GM19372 (cell line): ENCODE data around the gene ZCCHC8.
"Not testable (repeated sequence)": the region's sequence is repeated elsewhere in the genome, so short reads cannot be mapped to it uniquely, and the experiment has no call there.

Experiments used
- ATAC-seq: cut with Tn5 transposase; IDR thresholded peaks from one replicate; pipeline ENCODE4 v1.9.1; 2021; ENCODE audit warnings: mild to moderate bottlenecking, low read depth, moderate library complexity; ENCODE audit not compliant: unreplicated experiment

Gene ZCCHC8

GRCh38 chr12:122437656-122438121, 63.0 kb downstream of the ZCCHC8 start:
- ATAC-seq, result no peak

- ATAC-seq, result no peak
Measured at GRCh38 chr12:122435186-122435585, 65.5 kb downstream of the ZCCHC8 start.

GRCh38 chr12:122429043-122429442, 71.7 kb downstream of the ZCCHC8 start:
- not testable (repeated sequence) for ATAC-seq

DNA sequence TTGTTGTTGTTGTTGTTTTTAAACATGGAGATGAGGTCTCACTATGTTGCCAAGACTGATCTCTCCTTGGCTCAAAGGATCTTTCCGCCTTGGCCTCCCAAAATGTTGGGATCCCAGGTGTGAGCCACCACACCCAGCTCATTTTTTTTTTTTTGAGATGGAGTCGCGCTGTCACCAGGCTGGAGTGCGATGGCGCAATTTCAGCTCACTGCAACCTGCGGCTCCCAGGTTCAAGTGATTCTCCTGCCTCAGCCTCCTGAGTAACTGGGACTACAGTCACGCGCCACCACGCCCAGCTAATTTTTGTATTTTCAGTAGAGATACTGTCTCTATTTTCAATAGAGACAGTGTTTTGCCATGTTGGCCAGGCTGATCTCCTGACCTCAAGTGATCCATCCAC, 73.3 kb downstream of the ZCCHC8 start:
- no peak for ATAC-seq

DNA sequence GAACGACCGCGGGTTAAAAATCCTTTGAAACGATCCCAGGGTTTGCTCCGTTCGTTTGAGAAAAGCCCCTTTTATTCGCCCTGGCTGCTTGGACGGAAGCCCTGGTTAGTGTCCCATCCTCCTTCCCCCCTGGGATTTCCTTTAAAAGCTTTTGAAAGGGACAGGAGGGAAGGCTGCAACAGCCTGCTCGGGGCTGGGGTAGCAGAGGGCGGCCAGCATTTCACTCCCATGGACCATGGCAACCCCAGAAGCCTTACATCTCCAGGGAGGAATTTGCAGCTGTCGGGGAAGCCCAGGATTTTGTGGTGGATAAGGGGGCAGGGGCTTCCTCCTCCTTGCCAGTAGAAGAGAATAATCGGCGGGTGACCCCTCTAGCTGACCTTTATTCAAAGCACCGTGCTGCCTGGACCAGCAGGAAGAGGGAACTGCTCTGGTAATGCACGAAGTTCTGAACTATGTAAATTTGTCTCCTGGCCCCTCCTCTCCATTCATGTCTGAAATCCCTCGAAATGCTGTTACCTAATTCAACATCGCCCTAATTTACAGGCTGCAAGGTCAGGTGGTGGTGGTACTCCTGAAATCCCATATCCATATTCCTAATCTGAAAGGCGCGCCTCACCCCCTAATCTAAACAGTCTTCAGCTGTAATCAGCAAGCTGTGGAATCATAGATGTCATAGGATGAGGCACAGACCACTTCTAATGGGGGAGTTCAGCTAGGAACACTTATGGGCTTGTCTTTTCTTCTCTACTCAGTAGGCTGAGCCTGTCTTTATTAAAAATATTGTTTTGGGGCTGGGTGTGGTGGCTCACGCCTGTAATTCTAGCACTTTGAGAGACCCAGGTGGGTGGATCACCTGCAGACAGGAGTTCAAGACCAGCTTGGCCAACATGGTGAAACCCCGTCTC, 77.2 kb downstream of the ZCCHC8 start:
- no peak for ATAC-seq

- no peak for ATAC-seq
Measured at GRCh38 chr12:122422730-122423257, 77.9 kb downstream of the ZCCHC8 start.

GRCh38 chr12:122421821-122422729, 78.7 kb downstream of the ZCCHC8 start, which contains the start of gene CLIP1:
Gene CLIP1, minus strand, starts transcription at chr12:122422669. Its CDS starts 42,217 bp downstream, at chr12:122380452.
- peak; percentile 70 for ATAC-seq
